ENCODE results near the gene PLD2. TPM values are rescaled to one million over a fixed set of nuclear protein-coding genes. Genes with fewer than 3 reads are reported as not detected.

Gene PLD2
- total RNA-seq, 1 donor from 2014 or later: 32.1 TPM

- no peaks in the 10 kb centered on the region for H3K27me3 Mint-ChIP-seq (ENCODE audit: low read depth)
- DNase-seq (ENCODE audit: low spot score): no peak
- peaks cover 19% of the 10 kb centered on the region for H3K4me1 Mint-ChIP-seq (ENCODE audit: low read depth)
- peaks cover 8% of the 10 kb centered on the region for H3K36me3 Mint-ChIP-seq (ENCODE audit: low read depth)
- no peak overlapping the region for H3K4me3 Mint-ChIP-seq (ENCODE audit: unreplicated experiment)
- no peaks in the 10 kb centered on the region for H3K9me3 Mint-ChIP-seq (ENCODE audit: low read depth)
- TF ChIP-seq CTCF (IDR thresholded peaks at IDR 0.05): no peak
- peak overlapping the region; percentile 95 for H3K27ac Mint-ChIP-seq (ENCODE audit: unreplicated experiment)
Observed at GRCh38 chr17:4795168-4795567, 11.8 kb upstream of the PLD2 start.

- peaks cover 15% of the 10 kb centered on the region for H3K4me1 Mint-ChIP-seq (ENCODE audit: low read depth)
- no peak for TF ChIP-seq CTCF (IDR thresholded peaks at IDR 0.05)
- DNase-seq (ENCODE audit: low spot score): no peak
- no peaks in the 10 kb centered on the region for H3K27me3 Mint-ChIP-seq (ENCODE audit: low read depth)
- H3K9me3 Mint-ChIP-seq (ENCODE audit: low read depth): no peaks in the 10 kb centered on the region
- H3K4me3 Mint-ChIP-seq (ENCODE audit: unreplicated experiment): peak overlapping the region; percentile 99
- peaks cover 8% of the 10 kb centered on the region for H3K36me3 Mint-ChIP-seq (ENCODE audit: low read depth)
- peak overlapping the region; percentile 95 for H3K27ac Mint-ChIP-seq (ENCODE audit: unreplicated experiment)
Observed at GRCh38 chr17:4796552-4796920, 10.4 kb upstream of the PLD2 start.

- no peak for DNase-seq (ENCODE audit: low spot score)
- no peaks in the 10 kb centered on the region for H3K9me3 Mint-ChIP-seq (ENCODE audit: low read depth)
- no peak overlapping the region for H3K4me3 Mint-ChIP-seq (ENCODE audit: unreplicated experiment)
- H3K27me3 Mint-ChIP-seq (ENCODE audit: low read depth): no peaks in the 10 kb centered on the region
- TF ChIP-seq CTCF (IDR thresholded peaks at IDR 0.05): no peak
- peaks cover 15% of the 10 kb centered on the region for H3K4me1 Mint-ChIP-seq (ENCODE audit: low read depth)
- H3K27ac Mint-ChIP-seq (ENCODE audit: unreplicated experiment): peak overlapping the region; percentile 8
- H3K36me3 Mint-ChIP-seq (ENCODE audit: low read depth): peaks cover 8% of the 10 kb centered on the region
Observed at GRCh38 chr17:4800462-4801196, 6.3 kb upstream of the PLD2 start.

GRCh38 chr17:4802228-4802627 lies 4.7 kb upstream of the PLD2 start, which contains the start of gene C17orf114:
TSS of gene C17orf114 (minus strand) at chr17:4802328.
- Mint-ChIP-seq H3K36me3 (ENCODE audit: low read depth) (peaks cover 7% of the 10 kb centered on the region), H3K27me3 (ENCODE audit: low read depth) (no peaks in the 10 kb centered on the region), H3K9me3 (ENCODE audit: low read depth) (no peaks in the 10 kb centered on the region), H3K4me3 (ENCODE audit: unreplicated experiment) (no peak within 1 kb of the TSS), H3K4me1 (ENCODE audit: low read depth) (peaks cover 9% of the 10 kb centered on the region), H3K27ac (ENCODE audit: unreplicated experiment) (no peak within 1 kb of the TSS)
- TF ChIP-seq CTCF (IDR thresholded peaks at IDR 0.05): no peak
- no peak for DNase-seq (ENCODE audit: low spot score)

GRCh38 chr17:4806456-4806776 lies 536 bp upstream of the PLD2 start:
- Mint-ChIP-seq H3K4me1 (ENCODE audit: low read depth) (peaks cover 22% of the 10 kb centered on the region), H3K9me3 (ENCODE audit: low read depth) (no peaks in the 10 kb centered on the region), H3K27me3 (ENCODE audit: low read depth) (no peaks in the 10 kb centered on the region), H3K27ac (ENCODE audit: unreplicated experiment) (no peak overlapping the region), H3K36me3 (ENCODE audit: low read depth) (peaks cover 11% of the 10 kb centered on the region), H3K4me3 (ENCODE audit: unreplicated experiment) (peak overlapping the region; percentile 66)
- no peak for DNase-seq (ENCODE audit: low spot score)
- no peak for TF ChIP-seq CTCF (IDR thresholded peaks at IDR 0.05)
